Breast epithelium (tissue), 4 donors: ENCODE measurements around the gene BNIP3. TPM values are rescaled to one million over a fixed set of nuclear protein-coding genes. Genes with fewer than 3 reads are reported as not detected.

Experiments used
- DNase-seq, 2 donors: peaks; one replicate each; pipeline ENCODE4 v3.0.0-alpha.2; 2019; ENCODE audit warnings: low spot score in 2 of 2
- H3K27ac ChIP-seq, 2 donors: fragments of 200-600 bp; sonication (generic) in 1 of 2; one replicate each; pipeline ENCODE4 v1.5.1; 2016 to 2019; ENCODE audit warnings: mild to moderate bottlenecking in 1 of 2
- H3K27me3 ChIP-seq, 2 donors: fragments of 200-600 bp; sonication (generic) in 1 of 2; one replicate each; pipeline versions ENCODE4 v1.5.1 to v1.6.0; 2017 to 2019; ENCODE audit warnings: control low read depth in 1 of 2, mild to moderate bottlenecking in 1 of 2
- H3K36me3 ChIP-seq: fragments of 200-600 bp; one replicate; pipeline ENCODE4 v1.5.1; 2019
- H3K4me1 ChIP-seq, 2 donors: fragments of 200-600 bp; sonication (generic); one replicate each; pipeline ENCODE4 v1.5.1; 2016 to 2019; ENCODE audit warnings: control low read depth in 1 of 2
- H3K4me3 ChIP-seq, 3 donors: fragments of 200-600 bp; sonication (generic); 1 replicate in 2 of 3; 2 replicates in 1 of 3; pipeline ENCODE4 v1.5.1; 2016 to 2019; ENCODE audit warnings: mild to moderate bottlenecking in 3 of 3, moderate library complexity in 2 of 3
- H3K9me3 ChIP-seq, 2 donors: fragments of 200-600 bp; sonication (generic) in 1 of 2; one replicate each; pipeline ENCODE4 v1.5.1; 2016 to 2019; ENCODE audit warnings: control low read depth in 1 of 2
- CTCF ChIP-seq, 3 donors: fragments of 450-650 bp; IDR thresholded peaks; one replicate each; pipeline ENCODE4 v1.5.1; 2016 to 2017; ENCODE audit warnings: antibody characterized with exemption in 3 of 3, mild to moderate bottlenecking in 3 of 3, moderate library complexity in 3 of 3
- POLR2A ChIP-seq: fragments of 450-650 bp; IDR thresholded peaks from one replicate; pipeline ENCODE4 v1.6.1; 2016; ENCODE audit warnings: antibody characterized with exemption, mild to moderate bottlenecking, moderate library complexity
- POLR2AphosphoS5 ChIP-seq, 3 donors: sonication (generic); formaldehyde crosslinking; IDR thresholded peaks; one replicate each; pipeline ENCODE4 v1.6.1; 2017; ENCODE audit warnings: antibody characterized with exemption in 3 of 3
- intact Hi-C: fragments of 100-400 bp; cut with DNase I; formaldehyde crosslinking; loops from one replicate; pipeline ENCODE4 v1.15.1; 2023; ENCODE audit warnings: low total_unique reads
- total RNA-seq, 3 donors: library from RNA; depleted of rRNA; stranded (reverse); fragments of >200 nt; gene quantifications; one replicate each; pipeline ENCODE4 v1.1.0, GENCODE V29; 2016

The BNIP3 gene
- total RNA-seq, 3 donors from 2014 or later = 81.9 to 235 (median 107) TPM

- DNase-seq = no peak
- H3K4me3 ChIP-seq = no peak overlapping the region
- no peaks in the 10 kb centered on the region for H3K9me3 ChIP-seq
- no peaks in the 10 kb centered on the region for H3K36me3 ChIP-seq
- peak overlapping the region; percentile 87 to 88 for H3K27ac ChIP-seq
- no peaks in the 10 kb centered on the region for H3K27me3 ChIP-seq
- intact Hi-C loops = no loop called here
- peaks cover 6 to 12% of the 10 kb centered on the region in 2 donors for H3K4me1 ChIP-seq
- TF ChIP-seq CTCF (IDR thresholded peaks at IDR 0.05) = no peak
- TF ChIP-seq POLR2AphosphoS5 (IDR thresholded peaks at IDR 0.05) = peak in 1 of 3 donors; percentile 3
- TF ChIP-seq POLR2A = no peak
Measured at GRCh38 chr10:131998050-131998844, 16.5 kb upstream of the BNIP3 start.

GRCh38 chr10:131997366-131998049, 15.8 kb upstream of the BNIP3 start:
- peak; percentile 87 to 88 for DNase-seq
- no peaks in the 10 kb centered on the region for H3K36me3 ChIP-seq
- H3K27ac ChIP-seq = peak overlapping the region; percentile 87 to 88
- H3K27me3 ChIP-seq = no peaks in the 10 kb centered on the region
- no peaks in the 10 kb centered on the region for H3K9me3 ChIP-seq
- peaks cover 6 to 12% of the 10 kb centered on the region in 2 donors for H3K4me1 ChIP-seq
- intact Hi-C loops = no loop called here
- H3K4me3 ChIP-seq = no peak overlapping the region
- TF ChIP-seq CTCF (IDR thresholded peaks at IDR 0.05) = no peak
- peak; percentile 77 to 83 (median 78) for TF ChIP-seq POLR2AphosphoS5 (IDR thresholded peaks at IDR 0.05)

GRCh38 chr10:131996466-131997365, 15.0 kb upstream of the BNIP3 start:
- Histone ChIP-seq H3K36me3 (no peaks in the 10 kb centered on the region), H3K9me3 (no peaks in the 10 kb centered on the region), H3K27ac (peak overlapping the region; percentile 87 to 88), H3K4me3 (no peak overlapping the region), H3K4me1 (peaks cover 6 to 12% of the 10 kb centered on the region in 2 donors), H3K27me3 (no peaks in the 10 kb centered on the region)
- intact Hi-C loops = no loop called here
- DNase-seq = no peak
- no peak for TF ChIP-seq POLR2A
- no peak for TF ChIP-seq CTCF (IDR thresholded peaks at IDR 0.05)
- no peak for TF ChIP-seq POLR2AphosphoS5 (IDR thresholded peaks at IDR 0.05)

GRCh38 chr10:131994435-131994834, 12.7 kb upstream of the BNIP3 start:
- Histone ChIP-seq H3K4me3 (no peak overlapping the region), H3K27me3 (no peaks in the 10 kb centered on the region), H3K4me1 (peaks cover 6 to 12% of the 10 kb centered on the region in 2 donors), H3K27ac (no peak overlapping the region), H3K9me3 (no peaks in the 10 kb centered on the region), H3K36me3 (no peaks in the 10 kb centered on the region)
- DNase-seq = no peak
- intact Hi-C loops = no loop called here
- no peak for TF ChIP-seq POLR2AphosphoS5 (IDR thresholded peaks at IDR 0.05)
- no peak for TF ChIP-seq POLR2A
- no peak for TF ChIP-seq CTCF (IDR thresholded peaks at IDR 0.05)
